Keratinocyte (primary cell): Measurements from ENCODE around the gene ZNF106. TPM values are rescaled to one million over a fixed set of nuclear protein-coding genes. Genes with fewer than 3 reads are reported as not detected.
A peak's percentile ranks its signal among the peaks of the same experiment; 100 is the strongest.

Experiments
- DNase-seq: peaks from one replicate; pipeline ENCODE4 v3.0.0-alpha.2; 2011; ENCODE audit warnings: low read depth, missing footprints, low spot score
- FAIRE-seq: peaks from 2 replicates; lab custom pipeline; 2011; peaks lifted over from hg19 to GRCh38; lab: Jason Lieb, UNC
- H2AFZ ChIP-seq: 2 replicates; pipeline ENCODE4 v1.6.0; 2012; ENCODE audit warnings: low read length, control low read depth, inconsistent platforms; ENCODE audit not compliant: control insufficient read depth
- H3K27ac ChIP-seq: 2 replicates; pipeline ENCODE4 v1.5.1; 2011; ENCODE audit warnings: low read length; ENCODE audit not compliant: control insufficient read depth, insufficient read depth
- H3K27me3 ChIP-seq: 3 replicates; pipeline ENCODE4 v1.6.0; 2011; ENCODE audit warnings: low read length; ENCODE audit not compliant: control insufficient read depth, insufficient read depth; ENCODE audit errors: extremely low read depth
- H3K36me3 ChIP-seq, 2 experiments: 2 replicates in 1 of 2; 3 replicates in 1 of 2; pipeline ENCODE4 v1.5.1; 2011; ENCODE audit warnings: low read length in 2 of 2, mild to moderate bottlenecking in 1 of 2; ENCODE audit not compliant: control insufficient read depth in 2 of 2, insufficient read depth in 2 of 2; ENCODE audit errors: extremely low read depth in 1 of 2
- H3K4me1 ChIP-seq: 3 replicates; pipeline ENCODE4 v1.5.1; 2011; ENCODE audit warnings: low read length; ENCODE audit not compliant: control insufficient read depth, insufficient read depth; ENCODE audit errors: extremely low read depth
- H3K4me2 ChIP-seq: 3 replicates; pipeline ENCODE4 v1.6.0; 2011; ENCODE audit warnings: low read depth, low read length; ENCODE audit not compliant: control insufficient read depth, insufficient read depth; ENCODE audit errors: extremely low read depth
- H3K4me3 ChIP-seq, 3 experiments: fragments of 200-600 bp in 1 of 3; sonication (generic) in 1 of 3; 2 replicates in 2 of 3; 3 replicates in 1 of 3; pipeline ENCODE4 v1.5.1; 2011 to 2016; ENCODE audit warnings: low read length in 3 of 3, mild to moderate bottlenecking in 3 of 3, control low read depth in 2 of 3, inconsistent platforms in 1 of 3, low read depth in 1 of 3, mixed read lengths in 1 of 3, mixed run types in 1 of 3, moderate library complexity in 1 of 3; ENCODE audit not compliant: control insufficient read depth in 2 of 3, insufficient read depth in 2 of 3; ENCODE audit errors: extremely low read depth in 1 of 3
- H3K79me2 ChIP-seq: 2 replicates; pipeline ENCODE4 v1.6.0; 2012; ENCODE audit warnings: low read length; ENCODE audit not compliant: control insufficient read depth, insufficient read depth
- H3K9ac ChIP-seq: 3 replicates; pipeline ENCODE4 v1.6.0; 2011; ENCODE audit warnings: low read length; ENCODE audit not compliant: control insufficient read depth, insufficient read depth; ENCODE audit errors: extremely low read depth
- H3K9me1 ChIP-seq: 3 replicates; pipeline ENCODE4 v1.6.0; 2011; ENCODE audit warnings: low read length; ENCODE audit not compliant: control insufficient read depth, insufficient read depth; ENCODE audit errors: extremely low read depth
- H3K9me3 ChIP-seq: 2 replicates; pipeline ENCODE4 v1.5.1; 2012; ENCODE audit warnings: low read depth, low read length; ENCODE audit not compliant: control insufficient read depth
- H4K20me1 ChIP-seq: 3 replicates; pipeline ENCODE4 v1.6.0; 2011; ENCODE audit warnings: low read length; ENCODE audit not compliant: control insufficient read depth, insufficient read depth; ENCODE audit errors: extremely low read depth
- CTCF ChIP-seq, 3 experiments: IDR thresholded peaks in 1 of 3; conservative IDR thresholded peaks in 1 of 3; optimal IDR thresholded peaks in 1 of 3; 2 replicates in 2 of 3; 3 replicates in 1 of 3; pipeline versions ENCODE3 to v1.5.1; 2011; ENCODE audit warnings: low read length in 3 of 3, mild to moderate bottlenecking in 3 of 3, moderate library complexity in 2 of 3, control low read depth in 1 of 3, inconsistent platforms in 1 of 3; ENCODE audit not compliant: insufficient read depth in 2 of 3; ENCODE audit errors: extremely low read depth in 1 of 3
- EZH2 ChIP-seq: IDR thresholded peaks from one replicate; pipeline ENCODE4 v1.6.1; 2012; ENCODE audit warnings: inconsistent platforms, mild to moderate bottlenecking, low read length, moderate library complexity
- dilution Hi-C: fragments of 300-500 bp; cut with MboI; formaldehyde crosslinking; loops from one replicate; pipeline ENCODE4 v1.7.0; 2020; ENCODE audit warnings: low sequenced_read_pairs; ENCODE audit not compliant: extremely low pct_ligation_motif_present
- polyA plus RNA-seq, 5 experiments: library from polyadenylated mRNA; depleted of rRNA in 3 of 5; stranded (reverse) in 3 of 5; stranded (forward) in 1 of 5; unstranded in 1 of 5; fragments of >200 nt; gene quantifications; 1 replicate in 1 of 5; 2 replicates in 3 of 5; 3 replicates in 1 of 5; pipeline versions ENCODE4 v1.2.1 to v1.2.3, GENCODE V29; 2011 to 2012; ENCODE audit warnings: missing spikeins in 2 of 5, low read depth in 1 of 5, low replicate concordance in 1 of 5

Gene ZNF106
- polyA plus RNA-seq, 1 donor (not counting 4 experiments of a cell fraction or from before 2014, with no cell fraction given): 24.6 TPM

- peak overlapping the region; percentile 77 for H2AFZ ChIP-seq
- FAIRE-seq (no peak), DNase-seq (peak; percentile 41)
- dilution Hi-C loops: no loop called here
- H3K36me3 ChIP-seq: no peaks in the 10 kb centered on the region
- no peaks in the 10 kb centered on the region for H3K9me1 ChIP-seq
- peak overlapping the region; percentile 83 for H3K4me2 ChIP-seq
- H3K27me3 ChIP-seq: no peaks in the 10 kb centered on the region
- H3K9ac ChIP-seq: peak overlapping the region; percentile 92
- H3K79me2 ChIP-seq: peaks cover 50% of the 10 kb centered on the region
- H3K4me1 ChIP-seq: peaks cover 35% of the 10 kb centered on the region
- peak overlapping the region; percentile 97 for H3K27ac ChIP-seq
- no peaks in the 10 kb centered on the region for H4K20me1 ChIP-seq
- TF ChIP-seq CTCF (optimal IDR thresholded peaks at IDR 0.05 in 1 of 3, IDR thresholded peaks at IDR 0.05 in 1 of 3, conservative IDR thresholded peaks at IDR 0.05 in 1 of 3; ENCODE audit: extremely low read depth in 1 of 3, insufficient read depth in 2 of 3, low read length in 3 of 3) (no peak), EZH2 (no peak)
- H3K4me3 ChIP-seq: peak overlapping the region; percentile 73 to 88 (median 81)
- no peaks in the 10 kb centered on the region for H3K9me3 ChIP-seq
These were observed 741 bp upstream of the ZNF106 start for GRCh38 chr15:42491539-42492225.

- Histone ChIP-seq H3K27me3 (no peaks in the 10 kb centered on the region), H3K4me1 (peaks cover 33% of the 10 kb centered on the region), H3K9me3 (no peaks in the 10 kb centered on the region), H3K36me3 (peaks cover 0 to 1% of the 10 kb centered on the region in 2 experiments), H3K9ac (peak overlapping the region; percentile 92), H2AFZ (peak overlapping the region; percentile 88), H3K79me2 (peaks cover 52% of the 10 kb centered on the region), H3K27ac (peak overlapping the region; percentile 97), H3K4me3 (peak overlapping the region; percentile 73 to 88 (median 81)), H3K4me2 (peak overlapping the region; percentile 83), H3K9me1 (no peaks in the 10 kb centered on the region), H4K20me1 (no peaks in the 10 kb centered on the region)
- TF ChIP-seq EZH2: no peak
- TF ChIP-seq CTCF (optimal IDR thresholded peaks at IDR 0.05 in 1 of 3, IDR thresholded peaks at IDR 0.05 in 1 of 3, conservative IDR thresholded peaks at IDR 0.05 in 1 of 3; ENCODE audit: extremely low read depth in 1 of 3, insufficient read depth in 2 of 3, low read length in 3 of 3): no peak
- dilution Hi-C loops: no loop called here
- FAIRE-seq (no peak), DNase-seq (no peak)
These were observed 660 bp downstream of the ZNF106 start for GRCh38 chr15:42490291-42490670.
